Neural crest cell (in vitro differentiated cells): ENCODE data around the gene CCR5. TPM values are rescaled to one million over a fixed set of nuclear protein-coding genes. Genes with fewer than 3 reads are reported as not detected.

Experiments
- DNase-seq: peaks from one replicate; pipeline ENCODE4 v3.0.0; 2021; ENCODE audit warnings: low read depth, mixed read lengths, low spot score
- H3K27ac Mint-ChIP-seq: one replicate; pipeline ENCODE4 v1.8.0; 2021; ENCODE audit warnings: mild to moderate bottlenecking, mixed read lengths; ENCODE audit not compliant: unreplicated experiment
- H3K27me3 Mint-ChIP-seq: 2 replicates; pipeline ENCODE4 v1.8.0; 2021; ENCODE audit warnings: low read depth, mild to moderate bottlenecking, mixed read lengths
- H3K36me3 Mint-ChIP-seq: 2 replicates; pipeline ENCODE4 v1.8.0; 2021; ENCODE audit warnings: low read depth, mild to moderate bottlenecking, mixed read lengths
- H3K4me1 Mint-ChIP-seq: 2 replicates; pipeline ENCODE4 v1.8.0; 2021; ENCODE audit warnings: mixed read lengths
- H3K4me3 Mint-ChIP-seq: one replicate; pipeline ENCODE4 v1.8.0; 2021; ENCODE audit warnings: mild to moderate bottlenecking, mixed read lengths
- H3K9me3 Mint-ChIP-seq: 2 replicates; pipeline ENCODE4 v1.8.0; 2021; ENCODE audit warnings: mixed read lengths
- total RNA-seq: library from RNA; stranded (reverse); gene quantifications from 2 replicates; pipeline ENCODE4 v1.2.1, GENCODE V29; 2021
- TF ChIP-seq, protein P1 (sequence below): fragments of 200-600 bp; sonication (generic); conservative IDR thresholded peaks from 2 replicates; pipeline ENCODE4 v1.5.0; 2021; ENCODE audit warnings: antibody characterized with exemption, mild to moderate bottlenecking

CCR5 gene
- total RNA-seq, 1 donor from 2014 or later, result not detected

DNA sequence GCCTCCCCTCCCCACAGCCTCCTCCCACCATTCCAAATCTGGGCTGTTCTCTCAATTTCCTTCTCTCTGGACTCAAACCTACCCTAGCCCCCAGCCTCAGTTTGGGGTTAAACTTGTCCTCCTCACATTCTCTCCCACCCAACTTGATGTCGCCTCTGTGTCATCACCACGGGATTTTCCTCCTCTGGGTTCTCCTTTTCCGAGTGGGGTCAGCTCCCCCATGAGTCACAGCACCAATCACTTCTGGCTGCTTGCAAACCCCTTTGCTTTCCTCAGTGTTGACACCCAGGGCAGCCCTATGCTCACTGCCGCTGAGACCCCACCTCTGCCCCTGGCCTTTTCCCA lies 35.7 kb downstream of the CCR5 start:
- H3K36me3 Mint-ChIP-seq, result no peaks in the 10 kb centered on the region

DNA sequence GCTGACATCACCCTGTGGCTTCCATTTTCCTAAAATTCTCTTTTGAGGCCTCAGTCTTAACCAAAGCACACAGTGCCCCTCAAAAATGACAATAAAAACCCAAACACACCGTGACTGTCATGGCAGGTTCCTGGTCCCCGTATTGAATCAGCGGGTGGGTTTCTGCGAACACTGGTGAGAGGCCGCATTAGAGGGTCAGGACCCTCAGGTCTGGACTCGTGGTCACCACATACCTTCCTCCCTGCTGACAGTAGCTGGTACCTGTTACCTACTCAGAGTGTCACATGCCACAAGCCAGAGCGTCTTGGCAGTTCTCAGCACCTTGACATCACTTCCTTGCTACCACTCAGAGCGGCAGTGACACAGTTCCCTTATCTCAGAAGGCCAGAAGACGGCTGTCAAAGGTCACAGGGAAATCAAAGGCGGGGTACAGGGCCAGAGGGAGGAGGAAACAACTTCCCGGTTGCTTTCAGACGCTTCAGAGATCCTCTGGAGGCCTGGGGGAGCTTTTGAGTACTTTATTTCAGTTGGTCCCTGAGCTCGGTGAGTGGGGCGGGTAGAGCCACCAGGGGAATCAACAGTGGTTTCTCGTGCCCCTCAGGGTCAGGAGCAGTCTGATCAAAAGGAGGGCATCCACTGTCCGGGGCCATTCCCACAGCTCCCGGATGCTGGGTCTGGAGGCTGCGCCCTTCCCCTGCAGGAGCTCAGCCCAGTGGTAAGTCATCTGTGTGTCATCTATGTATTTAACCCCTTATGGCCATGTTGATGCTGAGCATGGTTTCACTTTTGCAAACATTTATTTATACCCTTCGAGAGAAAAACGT lies 36.3 kb downstream of the CCR5 start, which contains the start of the genes CCR5AS and CCRL2:
Gene CCR5AS (minus strand): TSS at position 279 of the 824 bp plus-strand sequence.
Gene CCRL2 (plus strand): TSS at position 472 of the 824 bp plus-strand sequence. CDS start 821 bp downstream, outside the sequence.
- TF ChIP-seq, protein P1, sequence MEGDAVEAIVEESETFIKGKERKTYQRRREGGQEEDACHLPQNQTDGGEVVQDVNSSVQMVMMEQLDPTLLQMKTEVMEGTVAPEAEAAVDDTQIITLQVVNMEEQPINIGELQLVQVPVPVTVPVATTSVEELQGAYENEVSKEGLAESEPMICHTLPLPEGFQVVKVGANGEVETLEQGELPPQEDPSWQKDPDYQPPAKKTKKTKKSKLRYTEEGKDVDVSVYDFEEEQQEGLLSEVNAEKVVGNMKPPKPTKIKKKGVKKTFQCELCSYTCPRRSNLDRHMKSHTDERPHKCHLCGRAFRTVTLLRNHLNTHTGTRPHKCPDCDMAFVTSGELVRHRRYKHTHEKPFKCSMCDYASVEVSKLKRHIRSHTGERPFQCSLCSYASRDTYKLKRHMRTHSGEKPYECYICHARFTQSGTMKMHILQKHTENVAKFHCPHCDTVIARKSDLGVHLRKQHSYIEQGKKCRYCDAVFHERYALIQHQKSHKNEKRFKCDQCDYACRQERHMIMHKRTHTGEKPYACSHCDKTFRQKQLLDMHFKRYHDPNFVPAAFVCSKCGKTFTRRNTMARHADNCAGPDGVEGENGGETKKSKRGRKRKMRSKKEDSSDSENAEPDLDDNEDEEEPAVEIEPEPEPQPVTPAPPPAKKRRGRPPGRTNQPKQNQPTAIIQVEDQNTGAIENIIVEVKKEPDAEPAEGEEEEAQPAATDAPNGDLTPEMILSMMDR, result no peak
- no peak for DNase-seq
- Mint-ChIP-seq H3K9me3 (peaks cover 2% of the 10 kb centered on the region), H3K27me3 (no peaks in the 10 kb centered on the region), H3K27ac (peak within 1 kb of the TSS; percentile 82), H3K4me3 (no peak within 1 kb of the TSS), H3K36me3 (no peaks in the 10 kb centered on the region), H3K4me1 (peaks cover 5% of the 10 kb centered on the region)

More for the DNA sequence above, 35.7 kb downstream of the CCR5 start:
- Mint-ChIP-seq H3K9me3 (peaks cover 2% of the 10 kb centered on the region), H3K4me1 (peaks cover 5% of the 10 kb centered on the region), H3K27me3 (no peaks in the 10 kb centered on the region), H3K4me3 (no peak overlapping the region), H3K27ac (peak overlapping the region; percentile 71)
- TF ChIP-seq, protein P1, result no peak
- DNase-seq, result no peak

DNA sequence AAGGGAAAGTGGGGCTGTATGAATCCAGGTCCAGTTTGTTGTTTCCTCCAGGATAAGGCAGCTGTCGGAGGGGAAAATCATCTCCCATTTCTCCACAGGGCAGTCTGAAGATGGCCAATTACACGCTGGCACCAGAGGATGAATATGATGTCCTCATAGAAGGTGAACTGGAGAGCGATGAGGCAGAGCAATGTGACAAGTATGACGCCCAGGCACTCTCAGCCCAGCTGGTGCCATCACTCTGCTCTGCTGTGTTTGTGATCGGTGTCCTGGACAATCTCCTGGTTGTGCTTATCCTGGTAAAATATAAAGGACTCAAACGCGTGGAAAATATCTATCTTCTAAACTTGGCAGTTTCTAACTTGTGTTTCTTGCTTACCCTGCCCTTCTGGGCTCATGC lies 37.2 kb downstream of the CCR5 start:
- TF ChIP-seq, protein P1, result no peak
- Mint-ChIP-seq H3K36me3 (no peaks in the 10 kb centered on the region), H3K27me3 (no peaks in the 10 kb centered on the region), H3K4me3 (no peak overlapping the region), H3K4me1 (peaks cover 5% of the 10 kb centered on the region), H3K27ac (no peak overlapping the region), H3K9me3 (peaks cover under 1% of the 10 kb centered on the region)
- no peak for DNase-seq

DNA sequence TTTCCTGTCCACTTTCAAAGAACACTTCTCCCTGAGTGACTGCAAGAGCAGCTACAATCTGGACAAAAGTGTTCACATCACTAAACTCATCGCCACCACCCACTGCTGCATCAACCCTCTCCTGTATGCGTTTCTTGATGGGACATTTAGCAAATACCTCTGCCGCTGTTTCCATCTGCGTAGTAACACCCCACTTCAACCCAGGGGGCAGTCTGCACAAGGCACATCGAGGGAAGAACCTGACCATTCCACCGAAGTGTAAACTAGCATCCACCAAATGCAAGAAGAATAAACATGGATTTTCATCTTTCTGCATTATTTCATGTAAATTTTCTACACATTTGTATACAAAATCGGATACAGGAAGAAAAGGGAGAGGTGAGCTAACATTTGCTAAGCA lies 38.1 kb downstream of the CCR5 start:
- peaks cover 5% of the 10 kb centered on the region for H3K4me1 Mint-ChIP-seq
- no peak for DNase-seq
- H3K27me3 Mint-ChIP-seq, result no peaks in the 10 kb centered on the region

DNA sequence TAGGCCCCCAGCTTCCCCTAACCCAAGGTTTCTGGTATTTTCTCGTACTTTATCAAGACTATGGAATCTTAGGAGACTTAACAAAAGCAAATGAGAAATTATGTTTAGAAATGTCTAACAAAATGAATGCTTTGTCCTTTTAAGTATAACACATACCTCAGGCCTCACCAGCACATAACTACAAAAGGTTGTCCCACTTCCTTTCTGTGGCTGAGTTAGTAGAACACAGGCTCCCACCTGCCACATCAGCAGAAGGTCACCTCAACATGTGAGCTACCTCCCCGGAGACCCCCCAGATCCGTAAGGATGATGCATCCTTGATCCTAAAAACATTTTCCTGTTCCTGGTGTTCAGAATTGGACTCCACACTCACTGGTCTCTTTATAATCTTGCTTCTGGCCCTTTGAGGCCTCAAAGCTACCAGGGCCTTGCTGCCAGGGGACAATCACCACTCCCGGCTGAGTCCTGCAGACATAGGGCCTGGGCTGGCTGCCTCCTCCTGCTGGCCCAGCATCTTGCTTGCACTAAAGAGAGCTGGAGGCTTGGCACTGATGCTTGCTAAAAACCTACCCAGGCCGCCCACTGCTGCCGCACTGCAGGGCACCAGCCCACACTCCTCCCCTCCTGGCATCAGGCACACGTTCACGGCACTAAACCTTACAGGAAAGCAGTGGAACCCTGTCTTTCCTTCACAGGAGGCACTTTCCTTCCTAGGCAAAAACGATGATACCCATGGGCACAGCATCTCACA lies 39.2 kb downstream of the CCR5 start:
- TF ChIP-seq, protein P1, result no peak
- H3K27ac Mint-ChIP-seq, result no peak overlapping the region
- no peaks in the 10 kb centered on the region for H3K27me3 Mint-ChIP-seq
- no peaks in the 10 kb centered on the region for H3K9me3 Mint-ChIP-seq
- no peak for DNase-seq
- no peak overlapping the region for H3K4me3 Mint-ChIP-seq
- H3K4me1 Mint-ChIP-seq, result peaks cover 5% of the 10 kb centered on the region
- no peaks in the 10 kb centered on the region for H3K36me3 Mint-ChIP-seq

More for the DNA sequence above, 38.1 kb downstream of the CCR5 start:
- H3K9me3 Mint-ChIP-seq, result no peaks in the 10 kb centered on the region
- H3K27ac Mint-ChIP-seq, result no peak overlapping the region
- TF ChIP-seq, protein P1, result no peak
- no peaks in the 10 kb centered on the region for H3K36me3 Mint-ChIP-seq
- no peak overlapping the region for H3K4me3 Mint-ChIP-seq
